ENCODE measurements around the gene CDH22. TPM values are rescaled to one million over a fixed set of nuclear protein-coding genes. Genes with fewer than 3 reads are reported as not detected.

Gene CDH22
- total RNA-seq, 2 donors from 2014 or later, result 0.12 to 0.13 TPM

- Histone ChIP-seq H3K36me3 (no peaks in the 10 kb centered on the region), H3K9me3 (no peaks in the 10 kb centered on the region), H3K4me3 (no peak overlapping the region), H3K27me3 (peaks cover 24% of the 10 kb centered on the region), H3K27ac (no peak overlapping the region), H3K9ac (ENCODE audit: low read depth in 2 of 2, low read length in 2 of 2) (no peak overlapping the region), H3K4me1 (no peaks in the 10 kb centered on the region)
- intact Hi-C loops (cut with DNase I), result no loop called here
- no peak for DNase-seq
- TF ChIP-seq, protein P1, sequence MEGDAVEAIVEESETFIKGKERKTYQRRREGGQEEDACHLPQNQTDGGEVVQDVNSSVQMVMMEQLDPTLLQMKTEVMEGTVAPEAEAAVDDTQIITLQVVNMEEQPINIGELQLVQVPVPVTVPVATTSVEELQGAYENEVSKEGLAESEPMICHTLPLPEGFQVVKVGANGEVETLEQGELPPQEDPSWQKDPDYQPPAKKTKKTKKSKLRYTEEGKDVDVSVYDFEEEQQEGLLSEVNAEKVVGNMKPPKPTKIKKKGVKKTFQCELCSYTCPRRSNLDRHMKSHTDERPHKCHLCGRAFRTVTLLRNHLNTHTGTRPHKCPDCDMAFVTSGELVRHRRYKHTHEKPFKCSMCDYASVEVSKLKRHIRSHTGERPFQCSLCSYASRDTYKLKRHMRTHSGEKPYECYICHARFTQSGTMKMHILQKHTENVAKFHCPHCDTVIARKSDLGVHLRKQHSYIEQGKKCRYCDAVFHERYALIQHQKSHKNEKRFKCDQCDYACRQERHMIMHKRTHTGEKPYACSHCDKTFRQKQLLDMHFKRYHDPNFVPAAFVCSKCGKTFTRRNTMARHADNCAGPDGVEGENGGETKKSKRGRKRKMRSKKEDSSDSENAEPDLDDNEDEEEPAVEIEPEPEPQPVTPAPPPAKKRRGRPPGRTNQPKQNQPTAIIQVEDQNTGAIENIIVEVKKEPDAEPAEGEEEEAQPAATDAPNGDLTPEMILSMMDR (IDR thresholded peaks at IDR 0.05), result no peak
Observed at GRCh38 chr20:46250772-46251171, 57.5 kb downstream of the CDH22 start.

GRCh38 chr20:46249671-46250070 lies 58.6 kb downstream of the CDH22 start:
- no peaks in the 10 kb centered on the region for H3K9me3 ChIP-seq
- H3K27ac ChIP-seq, result no peak overlapping the region
- H3K4me3 ChIP-seq, result no peak overlapping the region
- H3K36me3 ChIP-seq, result no peaks in the 10 kb centered on the region
- TF ChIP-seq, protein P1 (IDR thresholded peaks at IDR 0.05), result no peak
- intact Hi-C loops (cut with DNase I), result no loop called here
- peaks cover 24% of the 10 kb centered on the region for H3K27me3 ChIP-seq
- H3K4me1 ChIP-seq, result no peaks in the 10 kb centered on the region
- DNase-seq, result no peak
- no peak overlapping the region for H3K9ac ChIP-seq (ENCODE audit: low read depth in 2 of 2, low read length in 2 of 2)

- TF ChIP-seq, protein P1 (IDR thresholded peaks at IDR 0.05), result no peak
- Histone ChIP-seq H3K27ac (no peak overlapping the region), H3K27me3 (peaks cover 13% of the 10 kb centered on the region), H3K4me3 (no peak overlapping the region), H3K9ac (ENCODE audit: low read depth in 2 of 2, low read length in 2 of 2) (no peak overlapping the region), H3K36me3 (no peaks in the 10 kb centered on the region), H3K9me3 (no peaks in the 10 kb centered on the region), H3K4me1 (no peaks in the 10 kb centered on the region)
- DNase-seq, result no peak
- intact Hi-C loops (cut with DNase I), result no loop called here
Observed at GRCh38 chr20:46246559-46246958, 61.7 kb downstream of the CDH22 start.

DNA sequence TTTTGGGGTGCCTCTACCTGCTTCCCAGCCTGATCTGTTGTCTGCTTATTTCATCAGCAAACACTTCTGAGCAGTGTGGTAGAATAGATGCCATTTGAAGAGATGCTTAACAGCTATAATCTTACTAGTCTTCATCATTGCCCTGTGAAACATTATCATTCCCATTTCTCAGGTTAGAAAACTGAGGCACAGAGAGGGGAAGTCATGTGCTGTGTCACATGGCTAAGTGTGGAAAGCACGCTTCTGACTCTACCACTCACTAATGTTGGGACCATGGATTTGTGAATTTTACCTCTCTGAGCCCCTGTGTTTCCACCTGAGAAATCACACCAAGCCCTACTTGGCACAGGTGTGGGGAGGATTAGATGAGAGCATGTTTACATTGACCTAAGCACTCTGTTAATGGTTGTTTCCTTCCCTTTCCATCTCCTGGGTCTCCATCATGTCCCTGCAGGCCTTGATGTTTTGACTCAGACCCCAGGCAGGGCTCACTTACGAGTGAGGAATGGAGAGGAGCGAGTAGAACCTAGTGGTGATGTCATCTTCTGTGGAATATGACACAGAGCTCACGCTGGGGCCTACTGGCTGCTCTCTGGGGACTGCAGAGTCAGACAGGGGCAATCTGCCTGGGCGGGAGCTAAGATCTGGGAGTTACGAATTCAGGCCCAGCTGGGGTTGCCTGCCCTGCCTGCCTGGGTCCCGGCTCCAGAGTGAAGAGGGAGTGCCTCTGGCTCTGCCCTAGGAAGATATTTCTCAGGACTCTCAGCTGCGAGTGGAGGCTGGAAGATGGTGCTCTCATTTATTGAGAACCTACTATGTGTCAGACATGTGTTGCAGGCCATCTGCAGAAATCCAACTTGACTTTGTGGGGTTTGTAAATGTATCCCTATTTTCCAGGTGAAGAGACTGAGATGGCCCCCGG lies 64.3 kb downstream of the CDH22 start:
- TF ChIP-seq, protein P1 (IDR thresholded peaks at IDR 0.05), result no peak
- Histone ChIP-seq H3K4me3 (no peak overlapping the region), H3K27me3 (no peaks in the 10 kb centered on the region), H3K36me3 (no peaks in the 10 kb centered on the region), H3K9ac (ENCODE audit: low read depth in 2 of 2, low read length in 2 of 2) (no peak overlapping the region), H3K27ac (no peak overlapping the region), H3K4me1 (no peaks in the 10 kb centered on the region), H3K9me3 (no peaks in the 10 kb centered on the region)
- no peak for DNase-seq
- intact Hi-C loops (cut with DNase I), result no loop called here

- Histone ChIP-seq H3K9me3 (no peaks in the 10 kb centered on the region), H3K4me1 (no peaks in the 10 kb centered on the region), H3K27me3 (no peaks in the 10 kb centered on the region), H3K27ac (no peak overlapping the region), H3K4me3 (no peak overlapping the region), H3K9ac (ENCODE audit: low read depth in 2 of 2, low read length in 2 of 2) (no peak overlapping the region), H3K36me3 (no peaks in the 10 kb centered on the region)
- no peak for DNase-seq
- intact Hi-C loops (cut with DNase I), result no loop called here
- TF ChIP-seq, protein P1 (IDR thresholded peaks at IDR 0.05), result no peak
Observed at GRCh38 chr20:46242390-46242789, 65.9 kb downstream of the CDH22 start.

Measured in colonic mucosa (tissue), 4 donors.